GM10266 (cell line): ENCODE measurements around the gene HOXA13.

ENCODE experiments used
- DNase-seq: peaks from one replicate; pipeline ENCODE4 v3.0.0; 2012; ENCODE audit errors: extremely low spot score
- CTCF ChIP-seq: IDR thresholded peaks from 2 replicates; pipeline ENCODE4 v1.5.1; 2012; ENCODE audit warnings: mild to moderate bottlenecking, low read depth; ENCODE audit not compliant: control insufficient read depth, insufficient read depth; ENCODE audit errors: missing control alignments

HOXA13 gene

DNA sequence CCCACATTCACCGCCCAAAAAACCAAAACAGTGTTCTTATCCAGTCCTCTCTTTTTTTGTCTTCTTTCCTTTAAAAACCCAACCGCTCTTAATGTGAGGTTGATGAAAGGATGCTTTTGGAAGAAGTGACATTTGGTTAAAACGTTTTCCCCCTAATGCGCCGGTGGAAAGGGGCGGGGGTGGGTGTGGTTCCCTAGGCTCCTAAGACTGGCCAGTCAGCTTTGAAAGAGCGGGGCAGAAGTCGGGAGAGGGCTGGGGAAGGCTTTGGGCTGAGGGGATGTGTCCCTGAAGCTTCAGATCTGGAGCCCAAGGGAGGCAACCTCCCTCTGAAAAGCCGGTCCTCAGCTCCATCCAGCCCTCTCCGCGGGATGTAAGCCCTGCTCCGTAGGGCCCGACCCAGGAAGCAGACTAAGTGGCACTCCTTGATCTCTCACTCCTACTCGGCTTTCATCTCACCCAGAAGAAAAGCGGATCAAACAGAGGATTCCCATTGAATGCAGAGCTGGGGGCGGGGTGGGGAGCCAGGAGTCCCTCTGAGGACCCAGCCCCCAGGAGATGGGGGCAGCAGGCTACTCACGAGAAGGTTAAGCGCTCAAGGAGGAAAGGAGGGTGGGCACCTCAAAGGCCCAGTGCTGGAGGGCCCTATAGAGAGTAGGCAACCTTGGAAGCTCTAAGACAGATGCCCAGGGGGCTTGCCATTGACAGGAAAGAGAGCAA is 40.3 kb upstream of the HOXA13 start:
- DNase-seq = peak; percentile 20
- TF ChIP-seq CTCF = no peak

GRCh38 chr7:27239387-27240014 is 39.6 kb upstream of the HOXA13 start:
- DNase-seq = peak; percentile 28
- TF ChIP-seq CTCF = no peak

DNA sequence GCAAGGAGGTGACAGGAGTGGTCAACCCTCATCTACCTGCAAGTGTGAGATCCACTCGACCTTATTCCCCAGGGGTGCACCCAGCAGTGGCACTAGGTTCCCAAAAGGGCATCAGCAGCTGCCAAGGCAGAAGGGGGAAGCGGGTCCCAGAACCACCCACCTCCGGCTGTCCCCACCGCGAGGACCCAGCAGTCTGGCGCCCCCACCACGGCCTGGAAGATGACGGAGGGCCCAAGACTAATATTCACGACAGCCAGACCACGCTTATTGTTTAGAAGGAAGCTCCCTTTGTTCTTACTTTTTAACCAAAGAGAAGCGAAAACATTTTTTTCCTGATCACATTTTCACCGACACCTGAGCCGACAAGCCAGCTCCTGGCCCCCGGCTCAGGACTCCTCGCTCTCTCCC is 39.1 kb upstream of the HOXA13 start:
- TF ChIP-seq CTCF = no peak
- DNase-seq = peak; percentile 28

DNA sequence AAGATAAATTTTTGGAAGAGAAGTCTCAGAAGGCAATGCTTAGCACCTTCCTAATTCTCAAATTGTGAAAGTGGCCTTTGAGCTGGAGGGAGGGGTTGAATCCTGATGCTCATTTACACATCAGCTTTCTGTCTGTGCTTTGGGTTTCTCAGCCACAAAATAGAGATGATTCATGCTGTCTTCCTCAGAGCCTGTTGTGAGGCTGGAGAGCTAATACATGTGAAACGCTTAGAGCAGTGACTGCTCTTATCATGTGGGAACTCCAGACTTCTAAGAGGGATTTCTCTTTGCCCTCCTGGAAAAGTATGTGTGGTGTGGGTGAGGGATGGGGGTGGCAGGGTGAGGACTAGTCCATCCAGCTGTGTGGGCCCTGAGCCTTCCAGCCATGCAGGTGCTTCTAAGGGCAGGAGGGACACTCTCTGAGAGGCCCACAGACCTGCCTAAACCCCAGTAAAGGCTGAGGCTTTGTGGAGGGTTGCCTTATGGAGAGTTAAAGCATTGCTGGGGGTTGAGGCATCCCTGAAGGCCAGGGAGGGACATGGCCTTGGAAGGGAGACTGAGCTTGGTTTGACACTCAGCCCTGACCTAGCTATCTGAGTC is 37.9 kb upstream of the HOXA13 start:
- no peak for DNase-seq
- no peak for TF ChIP-seq CTCF

GRCh38 chr7:27235387-27236311 is 35.8 kb upstream of the HOXA13 start:
- peak; percentile 37 for TF ChIP-seq CTCF
- no peak for DNase-seq

DNA sequence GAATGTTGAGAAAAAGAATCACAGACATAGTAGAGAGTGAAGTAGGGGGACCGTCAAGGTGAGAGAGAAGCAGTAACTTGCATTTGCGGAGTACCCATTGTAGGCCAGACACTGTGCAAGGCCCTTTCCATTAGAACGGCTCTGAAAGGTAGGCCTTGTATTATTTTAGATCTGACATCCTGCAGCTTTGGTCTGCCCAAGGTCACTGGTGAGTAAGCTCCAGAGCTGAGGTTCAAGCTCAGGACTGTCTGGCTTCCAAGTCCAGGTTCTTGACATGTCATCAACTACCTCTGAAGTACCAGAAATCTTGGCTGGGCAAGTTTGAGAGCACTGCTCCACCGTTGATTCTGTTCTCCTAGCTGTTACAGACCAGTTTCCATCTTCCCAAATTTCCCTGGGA is 29.6 kb upstream of the HOXA13 start:
- no peak for DNase-seq
- TF ChIP-seq CTCF = no peak
